Measurements from ENCODE around the gene ZBTB17. TPM values are rescaled to one million over a fixed set of nuclear protein-coding genes. Genes with fewer than 3 reads are reported as not detected.
A peak's percentile ranks its signal among the peaks of the same experiment; 100 is the strongest.
"Not testable (repeated sequence)": the region's sequence is repeated elsewhere in the genome, so short reads cannot be mapped to it uniquely, and the experiment has no call there.

Gene ZBTB17
- polyA plus RNA-seq (2013, experiment 1 of 2; ENCODE audit: insufficient read length): 25.5 TPM
- 24.2 TPM for polyA plus RNA-seq (2013, experiment 2 of 2; ENCODE audit: insufficient read length)

- peak; percentile 92 for DNase-seq
Observed at GRCh38 chr1:15975805-15976680, at the start of gene ZBTB17. Gene ZBTB17, minus strand, starts transcription at chr1:15976101. Its CDS starts 27,606 bp downstream, at chr1:15948495.

DNA sequence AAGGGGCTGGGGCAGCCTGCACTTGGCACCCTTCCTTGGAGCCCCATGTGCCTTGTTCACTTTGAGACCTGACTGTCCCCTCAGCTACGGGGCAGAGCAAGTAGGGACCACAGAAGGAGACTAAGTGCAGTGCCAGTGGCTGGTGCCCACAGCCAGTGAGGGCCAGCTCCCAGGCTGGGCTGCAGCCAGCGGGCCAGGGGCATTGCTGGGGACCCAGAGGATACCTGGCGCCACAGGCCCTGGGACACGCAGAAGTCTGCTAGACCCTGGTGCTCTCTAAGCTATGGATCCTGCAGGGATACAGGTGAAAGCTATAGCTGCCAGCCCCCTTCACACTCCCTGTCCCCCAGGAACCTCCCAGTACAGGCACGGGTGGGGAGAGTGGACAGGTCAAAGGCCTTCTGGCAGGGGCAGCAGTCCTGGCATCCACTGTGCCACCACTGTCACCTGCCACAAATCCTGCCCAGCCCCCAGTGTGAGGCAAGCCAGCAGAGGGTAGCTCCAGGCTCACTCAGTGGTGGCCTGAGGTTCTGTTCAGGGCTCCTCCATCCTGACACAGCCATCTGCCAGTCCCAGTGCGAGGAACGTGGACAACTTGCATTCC is 47.3 kb upstream of the ZBTB17 start:
- DNase-seq: no peak

- no peak for DNase-seq
Observed at GRCh38 chr1:16022393-16022792, 46.5 kb upstream of the ZBTB17 start.

DNA sequence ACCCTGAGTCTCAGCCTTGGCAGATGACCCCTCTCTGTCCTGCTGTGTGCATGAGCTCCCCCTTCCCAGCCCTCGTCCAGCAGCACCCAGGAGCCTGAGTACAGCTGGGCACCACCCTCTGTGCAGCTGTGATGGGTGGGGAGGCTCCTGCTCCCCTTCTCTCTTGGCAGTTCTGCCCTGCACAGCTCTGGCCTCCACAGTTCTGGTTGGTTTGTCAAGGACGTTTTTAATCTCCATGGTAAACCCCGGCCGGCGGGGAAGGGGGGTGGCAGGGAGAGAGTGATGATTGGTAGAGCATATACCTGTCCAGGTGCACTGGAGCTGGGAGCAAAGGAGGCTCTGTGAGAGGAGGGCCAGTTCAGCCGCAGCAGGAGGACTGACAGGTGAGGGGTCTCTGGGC is 45.8 kb upstream of the ZBTB17 start, which contains the start of gene CLCNKA:
TSS of gene CLCNKA (plus strand) at position 356 of the 400 bp plus-strand sequence. CDS start 584 bp downstream, outside the sequence.
- DNase-seq: no peak

- DNase-seq: not testable (repeated sequence)
Observed at GRCh38 chr1:16020878-16021277, 45.0 kb upstream of the ZBTB17 start.

DNA sequence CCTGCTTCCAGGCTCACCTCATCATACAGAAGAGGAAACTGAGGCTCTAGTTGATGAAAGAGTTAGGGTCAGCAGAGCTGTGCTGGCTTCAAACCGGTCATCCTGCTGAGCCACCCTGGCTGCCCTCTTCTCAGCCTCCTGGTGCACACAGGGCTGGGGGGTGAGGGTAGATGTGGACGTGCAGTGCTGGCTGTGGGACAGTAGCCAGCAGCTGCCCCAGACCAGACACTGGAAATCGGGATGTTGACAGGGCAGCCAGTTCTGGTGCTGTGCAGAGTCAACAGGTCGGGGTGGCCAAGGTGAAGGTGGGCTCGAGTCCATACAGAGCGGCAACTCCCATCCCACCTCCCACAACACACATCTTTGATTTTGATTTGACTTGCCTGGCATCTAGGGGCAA is 44.4 kb upstream of the ZBTB17 start:
- DNase-seq: no peak

- DNase-seq: peak; percentile 48
Observed at GRCh38 chr1:16019644-16020277, 43.9 kb upstream of the ZBTB17 start.

GRCh38 chr1:16018749-16019643 is 43.1 kb upstream of the ZBTB17 start:
- no peak for DNase-seq

DNA sequence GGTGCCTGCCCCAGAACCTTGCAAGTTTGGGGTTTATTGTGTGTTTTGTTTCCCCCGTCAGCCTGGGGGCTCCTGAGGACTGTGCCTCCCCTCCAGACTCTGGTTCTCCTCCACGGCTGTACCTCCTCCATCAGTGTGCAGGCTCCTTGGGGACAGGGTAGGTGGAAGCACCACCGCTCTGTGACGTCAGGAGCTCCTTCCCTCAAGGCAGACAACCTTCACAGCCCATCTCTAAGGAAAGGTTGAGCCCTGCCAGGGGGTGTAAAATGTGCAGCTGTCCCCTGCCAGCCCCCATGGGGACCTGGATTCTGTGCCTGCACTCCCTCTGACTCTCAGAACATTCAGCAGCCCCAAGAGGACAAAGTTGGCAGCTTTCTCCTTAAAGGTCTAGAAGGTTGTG is 42.4 kb upstream of the ZBTB17 start:
- DNase-seq: peak; percentile 9

DNA sequence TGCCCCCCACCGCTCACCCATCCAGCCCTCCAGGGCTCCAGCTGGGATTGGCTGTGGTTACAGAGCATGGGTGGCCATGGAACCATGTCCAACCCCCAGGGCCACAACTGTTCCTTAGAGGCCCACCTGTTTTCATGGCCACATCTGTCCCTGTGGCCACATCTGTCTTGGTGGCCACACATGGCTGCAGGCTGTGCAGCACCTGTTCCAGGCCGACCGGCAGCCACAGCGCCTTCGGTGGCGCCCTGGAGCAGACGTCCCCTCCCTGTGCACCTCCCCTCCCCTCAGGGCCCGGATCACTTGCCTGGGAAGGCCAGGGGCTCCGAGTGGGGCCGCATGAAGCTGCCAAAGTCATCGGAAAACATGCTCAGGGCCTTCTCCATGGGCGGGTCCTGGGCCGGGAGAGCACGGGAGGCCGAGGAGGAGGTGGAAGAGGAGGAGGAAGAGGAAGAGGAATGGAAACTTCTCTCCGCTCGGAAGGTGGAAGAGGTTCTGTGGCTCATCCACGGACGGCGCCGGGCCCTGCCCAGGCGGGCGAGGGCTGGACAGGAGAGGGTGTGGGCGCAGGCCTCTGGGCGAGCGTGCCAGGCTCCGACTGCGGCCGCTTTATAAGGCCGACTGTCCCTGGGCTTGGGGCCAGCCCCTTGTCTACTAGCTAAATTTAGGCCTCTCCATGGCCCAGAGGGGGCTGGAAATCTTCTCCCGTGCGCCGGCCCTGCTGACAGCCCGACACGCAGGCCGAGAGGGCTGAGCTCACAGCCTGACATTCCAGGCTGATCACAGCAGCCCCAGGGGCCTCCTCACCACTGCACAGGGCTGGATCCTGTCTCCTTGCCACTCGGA is 41.8 kb upstream of the ZBTB17 start, which contains the start of gene HSPB7:
TSS of gene HSPB7 (minus strand) at position 583 of the 843 bp plus-strand sequence. CDS start at position 503, 80 bp downstream.
- DNase-seq: peak; percentile 76

- no peak for DNase-seq
Observed at GRCh38 chr1:16017076-16017460, 41.2 kb upstream of the ZBTB17 start.

DNA sequence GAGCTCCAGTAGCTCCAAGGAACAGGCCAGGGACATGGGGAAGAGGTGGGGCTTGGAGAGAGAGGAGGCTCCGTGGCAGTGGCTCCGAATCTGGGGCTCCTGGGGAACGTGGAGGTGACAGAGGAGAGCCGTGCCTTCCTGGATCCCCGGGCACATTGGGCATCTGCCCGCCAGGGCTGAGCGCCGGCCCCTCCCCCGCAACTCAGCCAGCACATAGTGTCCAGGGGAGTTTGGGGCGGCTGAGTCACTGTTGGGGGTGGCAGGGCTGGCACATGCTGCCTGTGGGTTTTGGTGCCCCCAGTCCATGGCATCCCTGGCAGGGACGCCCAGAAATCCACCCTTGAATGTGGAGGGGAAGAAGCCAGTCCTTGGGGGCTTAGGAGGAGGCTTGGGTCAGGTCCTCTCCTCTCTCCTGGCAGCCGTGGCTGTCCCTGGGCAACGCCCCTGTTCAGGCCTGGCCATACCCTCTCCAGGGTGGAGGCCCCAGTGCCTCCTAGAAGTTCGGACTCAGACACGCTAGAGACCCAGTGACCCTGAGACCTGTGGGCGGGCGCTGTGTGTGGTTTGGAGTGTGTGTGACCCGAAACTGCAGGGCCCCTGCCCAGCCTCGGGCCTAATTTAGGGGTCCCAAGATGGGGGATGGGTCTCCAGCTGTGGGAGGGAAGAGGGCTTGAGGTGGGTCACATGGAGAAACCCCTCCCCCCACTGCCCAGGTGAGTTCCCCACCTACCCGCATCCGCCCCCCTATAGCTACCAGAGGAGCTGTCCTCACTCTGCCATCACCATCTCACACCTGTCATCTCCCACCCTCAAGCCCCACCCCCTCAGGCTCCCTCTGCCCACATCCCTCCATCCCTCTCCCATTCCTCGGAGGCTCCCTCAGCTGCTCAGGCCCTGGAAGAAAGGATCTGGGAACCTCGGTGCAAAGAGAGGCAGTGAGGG is 40.3 kb upstream of the ZBTB17 start:
- DNase-seq: no peak

DNA sequence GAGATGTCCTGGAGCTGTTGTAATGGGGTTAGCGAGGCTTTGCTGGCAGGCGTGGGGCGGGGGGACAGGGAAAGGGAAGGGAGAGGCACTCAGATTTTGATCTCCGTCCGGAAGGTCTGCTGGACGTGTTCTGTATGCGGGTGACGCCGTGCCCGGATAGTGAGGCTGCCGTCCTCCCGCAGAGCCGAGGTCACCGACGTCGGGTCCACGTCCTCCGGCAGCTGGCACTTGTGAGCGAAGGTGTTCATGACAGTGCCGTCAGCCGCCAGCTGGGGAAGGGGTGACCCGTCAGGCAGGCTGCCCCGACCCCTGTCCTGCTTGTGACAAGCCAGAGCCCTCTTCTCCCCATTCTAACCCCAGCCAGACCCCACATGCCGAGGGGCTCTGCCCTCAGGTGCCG is 39.6 kb upstream of the ZBTB17 start:
- DNase-seq: no peak

- peak; percentile 64 for DNase-seq
Observed at GRCh38 chr1:16014509-16015482, 38.9 kb upstream of the ZBTB17 start.

GRCh38 chr1:16013908-16014258 is 38.0 kb upstream of the ZBTB17 start:
- DNase-seq: no peak

DNA sequence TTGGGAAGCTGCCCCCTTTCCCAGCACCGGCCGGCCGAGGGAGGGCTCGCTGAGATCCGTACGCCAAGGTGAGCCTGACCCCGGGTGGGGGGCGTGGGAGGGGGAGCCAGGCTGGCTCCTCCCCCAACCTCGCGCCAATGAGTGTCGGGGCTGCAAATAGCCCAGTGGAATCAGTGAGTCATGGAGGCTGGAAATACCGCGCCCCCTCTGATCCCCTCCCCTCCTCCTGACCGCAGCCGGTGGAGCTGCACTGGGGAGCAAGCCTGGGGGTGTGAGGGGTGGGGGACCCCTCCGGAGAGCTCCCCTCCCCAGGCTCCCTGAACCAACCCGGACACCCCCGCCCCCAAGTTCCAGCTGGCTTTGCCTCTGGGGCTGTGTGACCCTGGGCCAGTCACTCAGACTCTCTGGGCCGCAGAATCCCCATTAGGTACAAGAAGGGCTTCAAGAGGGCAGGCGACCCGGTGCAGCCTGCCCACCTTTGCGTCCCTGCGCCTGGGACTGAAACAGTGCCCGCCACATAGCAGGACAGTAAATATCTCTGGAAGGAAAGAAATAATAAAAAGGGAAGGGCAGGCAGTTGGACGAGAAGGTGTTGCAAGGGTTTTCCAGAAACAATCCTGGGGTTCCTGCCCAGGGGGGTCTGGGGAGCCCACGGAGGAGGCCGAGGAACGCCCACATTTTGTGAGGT is 37.5 kb upstream of the ZBTB17 start:
- peak; percentile 80 for DNase-seq

DNA sequence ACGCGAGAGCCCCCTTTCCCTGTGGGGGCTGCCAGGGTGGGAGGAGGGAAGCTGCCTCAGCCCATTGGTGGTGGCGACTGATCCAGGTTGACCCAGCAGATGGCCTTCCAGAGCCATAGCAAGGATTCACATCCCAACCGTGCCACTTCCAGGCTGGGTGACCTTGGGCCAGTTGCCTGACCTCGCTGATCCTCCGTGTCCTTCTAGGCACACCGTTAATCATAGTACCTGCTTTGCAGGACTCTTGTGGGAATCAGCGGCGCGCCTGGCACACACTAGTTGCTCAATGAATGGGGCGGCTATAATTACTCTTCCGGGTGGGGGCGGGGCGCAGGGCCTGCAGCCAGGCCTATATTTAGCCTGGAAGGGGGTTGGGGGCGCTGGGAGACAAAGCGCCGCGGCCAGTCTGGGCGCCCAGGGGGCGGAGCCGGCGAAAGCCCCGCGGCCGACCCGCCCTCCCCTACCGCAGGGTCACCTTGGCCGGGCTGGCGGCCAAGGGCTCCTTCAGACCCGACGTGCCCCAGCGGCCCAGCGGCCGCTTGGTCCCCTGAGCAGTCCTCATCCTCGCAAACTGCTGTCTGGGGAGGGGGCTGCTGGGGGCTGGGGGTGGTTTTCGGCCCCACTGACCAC is 36.8 kb upstream of the ZBTB17 start:
- DNase-seq: peak; percentile 78
